Heart right ventricle (tissue), 16 donors: Measurements from ENCODE around the gene MYOZ1. TPM values are rescaled to one million over a fixed set of nuclear protein-coding genes. Genes with fewer than 3 reads are reported as not detected.

Source experiments
- ATAC-seq, 8 donors: fragments of 200-7000 bp; cut with Tn5 transposase; one replicate each; pipeline ENCODE4 v1.9.1; 2020; ENCODE audit warnings: mild to moderate bottlenecking in 8 of 8, moderate library complexity in 8 of 8, moderate number of reproducible peaks in 1 of 8
- DNase-seq, 2 donors: peaks; one replicate each; pipeline ENCODE4 v3.0.0-alpha.2; 2020
- H3K27ac ChIP-seq, 10 donors: fragments of 200-600 bp; sonication (generic) in 2 of 10; one replicate each; pipeline versions ENCODE4 v1.5.0 to v1.8.0; 2020 to 2022; ENCODE audit warnings: mild to moderate bottlenecking in 3 of 10
- H3K27me3 ChIP-seq, 7 donors: fragments of 200-600 bp; one replicate each; pipeline ENCODE4 v1.8.0; 2021 to 2022; ENCODE audit warnings: mild to moderate bottlenecking in 2 of 7
- H3K36me3 ChIP-seq, 9 donors: fragments of 200-600 bp; sonication (generic) in 1 of 9; one replicate each; pipeline versions ENCODE4 v1.5.0 to v1.8.0; 2020 to 2022; ENCODE audit warnings: mild to moderate bottlenecking in 2 of 9
- H3K4me1 ChIP-seq, 9 donors: fragments of 200-600 bp; sonication (generic) in 1 of 9; one replicate each; pipeline versions ENCODE4 v1.5.0 to v1.8.0; 2020 to 2022; ENCODE audit warnings: mild to moderate bottlenecking in 4 of 9
- H3K4me3 ChIP-seq, 10 donors: fragments of 200-600 bp; sonication (generic) in 2 of 10; one replicate each; pipeline versions ENCODE4 v1.5.0 to v1.8.0; 2020 to 2022; ENCODE audit warnings: mild to moderate bottlenecking in 7 of 10, moderate library complexity in 2 of 10
- H3K9me3 ChIP-seq, 11 donors: fragments of 200-600 bp in 10 of 11; sonication (generic) in 2 of 11; one replicate each; pipeline versions ENCODE4 v1.5.0 to v1.8.0; 2013 to 2022; ENCODE audit warnings: mild to moderate bottlenecking in 2 of 11, control low read depth in 1 of 11, moderate library complexity in 1 of 11
- CTCF ChIP-seq, 9 donors: fragments of 200-600 bp; sonication (generic) in 2 of 9; IDR thresholded peaks; one replicate each; pipeline versions ENCODE4 v1.5.0 to v1.8.0; 2021 to 2022; ENCODE audit warnings: antibody characterized with exemption in 9 of 9, mild to moderate bottlenecking in 5 of 9, moderate library complexity in 1 of 9
- WGBS, 2 donors: extraction: QIAGEN DNeasy Blood & Tissue Kit; methylation state at CpG; one replicate each; pipeline ENCODE4 v1.1.7; 2013; ENCODE audit warnings: inconsistent platforms in 1 of 2; 5-methylcytosine and 5-hydroxymethylcytosine counted together
- intact Hi-C, 10 donors: fragments of 100-400 bp; cut with DNase I; formaldehyde crosslinking; loops; one replicate each; pipeline versions ENCODE4 v1.11.1 to v1.14.2; 2022
- polyA plus RNA-seq, 2 donors: library from polyadenylated mRNA; stranded (reverse); fragments of 200-250 nt; gene quantifications; one replicate each; pipeline ENCODE4 v1.2.3, GENCODE V29; 2013
- total RNA-seq, 10 donors: library from RNA; stranded (reverse); fragmentation: NEBNext Ultra II Directional in 3 of 10; extraction: Animal tissue kit (Norgen Biotek cat#: 25700) in 3 of 10; gene quantifications; one replicate each; pipeline versions ENCODE4 v1.2.1 to v1.2.4, GENCODE V29; 2021 to 2023
- donor health status: Arrhythmogenic right ventricular cardiomyopathy.
- donor health status: ischemic (EF 13 %, LVEDD 7.1; RV severe dilation, severe dysfunction).
- donor health status: healthy with polysubstance abuse.
- donor health status: DM: no; HTN: yes; CAD: no.
- donor health status: DM: no; HTN: no; CAD: no.
- donor health status: ischemic (EF 25% LVEDD 6.9; RV normal size, moderate dysfunction).
- donor health status: ischemic (EF 25% LVEDD 5.7; RV mildly dilated, moderate dysfunction).
- donor health status: healthy.
- donor health status: DM: yes; HTN: yes; CAD: no.
- donor health status: Ischemic cardiomyopathy.
- donor health status: ischemic (EF 35%, LVEDD 5.7; RV mildly dilated, moderate dysfunction).
- donor health status: nonischemic (EF 11% LVEDD 7.7; RV severe dilation, severe dysfunction).
- donor health status: DM: yes; HTN: yes; CAD: no.
- donor health status: PGD.
- donor health status: ischemic (EF 29% LVEDD 5.4; RV normal size, mild dysfunction).
- donor health status: nonischemic (EF 23%, LVEDD 6.1; RV moderate dilation, normal function).

MYOZ1 gene
- total and polyA plus RNA-seq, 12 donors, result 0.41 to 3.4 (median 0.63) TPM

- H3K4me3 ChIP-seq, result peak overlapping the region; percentile 12 to 87 (median 61)
- ATAC-seq, result peak in 4 of 8 donors; percentile 3 to 47 (median 24)
- peaks cover 0 to 4% (median 0%) of the 10 kb centered on the region in 9 donors for H3K36me3 ChIP-seq
- WGBS, 2 donors, result 34 to 45% methylated on average over 4 of the region's 4 CpGs
- TF ChIP-seq CTCF (IDR thresholded peaks at IDR 0.05), result no peak
- DNase-seq, result no peak
- intact Hi-C loops, result loop anchor here in 2 of 10 donors (5.0 kb wide), 1 partner anchor 83 kb away; no protein-coding TSS in a partner anchor
- H3K9me3 ChIP-seq, result no peaks in the 10 kb centered on the region
- peaks cover 7 to 59% (median 32%) of the 10 kb centered on the region in 9 donors for H3K4me1 ChIP-seq
- H3K27ac ChIP-seq, result peak overlapping the region; percentile 73 to 97 (median 88)
- H3K27me3 ChIP-seq, result no peaks in the 10 kb centered on the region
Measured at GRCh38 chr10:73648975-73649829, 7.9 kb upstream of the MYOZ1 start.

- peak overlapping the region; percentile 73 to 97 (median 88) for H3K27ac ChIP-seq
- intact Hi-C loops, result loop anchor here in 2 of 10 donors (5.0 kb wide), 1 partner anchor 84 kb away; no protein-coding TSS in a partner anchor
- no peak for TF ChIP-seq CTCF (IDR thresholded peaks at IDR 0.05)
- peaks cover 4 to 63% (median 31%) of the 10 kb centered on the region in 9 donors for H3K4me1 ChIP-seq
- H3K36me3 ChIP-seq, result no peaks in the 10 kb centered on the region
- H3K4me3 ChIP-seq, result peak overlapping the region; percentile 45 to 87 (median 61)
- no peaks in the 10 kb centered on the region for H3K9me3 ChIP-seq
- no peaks in the 10 kb centered on the region for H3K27me3 ChIP-seq
- DNase-seq (peak in 1 of 2 donors; percentile 47), ATAC-seq (peak; percentile 0 to 28 (median 4))
- 17 to 22% methylated on average over 34 to 35 of the region's 35 CpGs for WGBS, 2 donors
Measured at GRCh38 chr10:73647875-73648651, 6.8 kb upstream of the MYOZ1 start.

GRCh38 chr10:73647211-73647874, 6.1 kb upstream of the MYOZ1 start:
- intact Hi-C loops, result loop anchor here in 2 of 10 donors (5.0 kb wide), 1 partner anchor 85 kb away; no protein-coding TSS in a partner anchor

More at GRCh38 chr10:73647211-73647874, 6.1 kb upstream of the MYOZ1 start:
- WGBS, 2 donors, result 8 to 13% methylated on average over 32 of the region's 32 CpGs
- H3K4me3 ChIP-seq, result peak overlapping the region; percentile 45 to 87 (median 61)
- TF ChIP-seq CTCF (IDR thresholded peaks at IDR 0.05), result no peak
- peak in 1 of 2 donors; percentile 63 for DNase-seq
- ATAC-seq, result peak in 2 of 8 donors; percentile 4 to 10
- no peaks in the 10 kb centered on the region for H3K27me3 ChIP-seq
- H3K36me3 ChIP-seq, result no peaks in the 10 kb centered on the region
- H3K4me1 ChIP-seq, result peaks cover 4 to 58% (median 31%) of the 10 kb centered on the region in 9 donors
- no peaks in the 10 kb centered on the region for H3K9me3 ChIP-seq
- H3K27ac ChIP-seq, result peak overlapping the region; percentile 73 to 97 (median 88)
